Mesendoderm (in vitro differentiated cells): Measurements from ENCODE around the gene GRAMD1A.
"Not testable (repeated sequence)": the region's sequence is repeated elsewhere in the genome, so short reads cannot be mapped to it uniquely, and the experiment has no call there.

ENCODE experiments used
- DNase-seq: peaks from one replicate; pipeline ENCODE4 v3.0.0; 2013
- H2AK5ac ChIP-seq: 2 replicates; pipeline ENCODE4 v1.6.1; 2013; ENCODE audit warnings: low read length, inconsistent platforms
- H2BK120ac ChIP-seq: 2 replicates; pipeline ENCODE4 v1.6.1; 2013; ENCODE audit warnings: low read depth, mild to moderate bottlenecking, low read length, moderate library complexity, mixed read lengths
- H2BK15ac ChIP-seq: replicated peaks from 2 replicates; pipeline ENCODE4 v1.6.1; 2013; ENCODE audit warnings: low read depth, mild to moderate bottlenecking, moderate library complexity
- H2BK5ac ChIP-seq: 2 replicates; pipeline ENCODE4 v1.6.1; 2013; ENCODE audit warnings: low read length, inconsistent platforms
- H3K18ac ChIP-seq: 2 replicates; pipeline ENCODE4 v1.6.1; 2013; ENCODE audit warnings: mild to moderate bottlenecking, low read length, mixed read lengths
- H3K23ac ChIP-seq: one replicate; pipeline ENCODE4 v1.6.1; 2013; ENCODE audit warnings: low read length
- H3K27ac ChIP-seq: 2 replicates; pipeline ENCODE4 v1.5.1; 2013; ENCODE audit warnings: low read depth, mild to moderate bottlenecking, inconsistent platforms, low read length, moderate library complexity
- H3K27me3 ChIP-seq: 2 replicates; pipeline ENCODE4 v1.6.1; 2013; ENCODE audit warnings: low read length, control low read depth, mild to moderate bottlenecking, inconsistent platforms; ENCODE audit not compliant: insufficient read depth, poor library complexity
- H3K36me3 ChIP-seq: 2 replicates; pipeline ENCODE4 v1.6.1; 2013; ENCODE audit warnings: low read length, inconsistent platforms; ENCODE audit not compliant: control insufficient read depth, insufficient read depth
- H3K4ac ChIP-seq: one replicate; pipeline ENCODE4 v1.6.1; 2013; ENCODE audit warnings: low read depth, mild to moderate bottlenecking, low read length, moderate library complexity
- H3K4me1 ChIP-seq: 2 replicates; pipeline ENCODE4 v1.6.1; 2013; ENCODE audit warnings: low read depth, low read length, inconsistent platforms; ENCODE audit not compliant: control insufficient read depth
- H3K4me2 ChIP-seq: 2 replicates; pipeline ENCODE4 v1.6.1; 2013; ENCODE audit warnings: low read length
- H3K4me3 ChIP-seq: 2 replicates; pipeline ENCODE4 v1.5.1; 2013; ENCODE audit warnings: mild to moderate bottlenecking, low read length
- H3K56ac ChIP-seq: one replicate; pipeline ENCODE4 v1.6.1; 2013; ENCODE audit warnings: low read length
- H3K79me1 ChIP-seq: 2 replicates; pipeline ENCODE4 v1.6.1; 2013; ENCODE audit warnings: low read length, inconsistent platforms
- H3K79me2 ChIP-seq: 2 replicates; pipeline ENCODE4 v1.6.1; 2013; ENCODE audit warnings: mild to moderate bottlenecking, low read length; ENCODE audit not compliant: control insufficient read depth, insufficient read depth
- H3K9ac ChIP-seq: 2 replicates; pipeline ENCODE4 v1.6.1; 2013; ENCODE audit warnings: low read length, inconsistent platforms
- H4K5ac ChIP-seq: one replicate; pipeline ENCODE4 v1.6.1; 2013; ENCODE audit warnings: low read length
- H4K8ac ChIP-seq: one replicate; pipeline ENCODE4 v1.6.1; 2013; ENCODE audit warnings: low read depth, mild to moderate bottlenecking, control low read depth, low read length, moderate library complexity
- WGBS: extraction: QIAGEN DNeasy Blood & Tissue Kit; methylation state at CpG from one replicate; pipeline ENCODE4 v1.1.7; 2013; ENCODE audit warnings: low lambda C conversion rate, missing lambda C conversion rate; ENCODE audit not compliant: insufficient coverage; ENCODE audit errors: extremely low coverage; 5-methylcytosine and 5-hydroxymethylcytosine counted together

Gene GRAMD1A

GRCh38 chr19:34997071-34997617 is 3.0 kb upstream of the GRAMD1A start:
- no peak for DNase-seq
- WGBS: no CpG with 5 or more reads among the region's 8 CpGs

GRCh38 chr19:34998224-34998623 is 1.9 kb upstream of the GRAMD1A start:
- H3K56ac ChIP-seq, H4K8ac ChIP-seq, H2BK15ac ChIP-seq, H2BK5ac ChIP-seq, H3K18ac ChIP-seq, H3K23ac ChIP-seq, H3K4me1 ChIP-seq, DNase-seq, H2BK120ac ChIP-seq, H4K5ac ChIP-seq, H3K9ac ChIP-seq, H3K27me3 ChIP-seq, H3K27ac ChIP-seq, H2AK5ac ChIP-seq, H3K4me2 ChIP-seq, H3K4me3 ChIP-seq, H3K79me1 ChIP-seq, H3K36me3 ChIP-seq, H3K4ac ChIP-seq: not testable (repeated sequence)
- peaks cover 25% of the 10 kb centered on the region for H3K79me2 ChIP-seq
- WGBS: no CpG with 5 or more reads among the region's 7 CpGs

More at GRCh38 chr19:34997071-34997617, 3.0 kb upstream of the GRAMD1A start:
- Histone ChIP-seq H2BK120ac (no peak overlapping the region), H3K27me3 (no peaks in the 10 kb centered on the region), H4K5ac (no peak overlapping the region), H3K79me2 (peaks cover 16% of the 10 kb centered on the region), H3K18ac (no peak overlapping the region), H2BK15ac (no peak overlapping the region), H3K4me2 (no peak overlapping the region), H4K8ac (no peak overlapping the region), H3K79me1 (peaks cover 6% of the 10 kb centered on the region), H3K4me3 (no peak overlapping the region), H2AK5ac (no peak overlapping the region), H3K4ac (no peak overlapping the region), H3K23ac (no peak overlapping the region), H3K27ac (no peak overlapping the region), H3K56ac (peak overlapping the region; percentile 30), H3K9ac (peak overlapping the region; percentile 42), H3K4me1 (peaks cover 7% of the 10 kb centered on the region), H3K36me3 (no peaks in the 10 kb centered on the region), H2BK5ac (no peak overlapping the region)

- Histone ChIP-seq H3K23ac (peak overlapping the region; percentile 90), H3K56ac (peak overlapping the region; percentile 96), H3K79me1 (peaks cover 12% of the 10 kb centered on the region), H2AK5ac (peak overlapping the region; percentile 86), H3K4me2 (peak overlapping the region; percentile 99), H2BK120ac (no peak overlapping the region), H3K4me1 (peaks cover 9% of the 10 kb centered on the region), H3K27me3 (no peaks in the 10 kb centered on the region), H3K4me3 (peak overlapping the region; percentile 60), H2BK15ac (no peak overlapping the region), H3K18ac (peak overlapping the region; percentile 82), H4K8ac (no peak overlapping the region), H3K27ac (peak overlapping the region; percentile 98), H3K36me3 (peaks cover 3% of the 10 kb centered on the region), H3K79me2 (peaks cover 32% of the 10 kb centered on the region), H3K4ac (no peak overlapping the region), H3K9ac (peak overlapping the region; percentile 92), H4K5ac (no peak overlapping the region), H2BK5ac (no peak overlapping the region)
- DNase-seq: no peak
- no CpG with 5 or more reads among the region's 13 CpGs for WGBS
Measured at GRCh38 chr19:34998777-34999497, 1.2 kb upstream of the GRAMD1A start.

- H3K27me3 ChIP-seq: no peaks in the 10 kb centered on the region
- H3K9ac ChIP-seq: peak overlapping the region; percentile 84
- no peak overlapping the region for H2BK15ac ChIP-seq
- peak overlapping the region; percentile 30 for H4K8ac ChIP-seq
- no peak overlapping the region for H2BK5ac ChIP-seq
- H3K23ac ChIP-seq: no peak overlapping the region
- peak overlapping the region; percentile 98 for H3K56ac ChIP-seq
- no peak overlapping the region for H3K4me2 ChIP-seq
- peak overlapping the region; percentile 98 for H3K4ac ChIP-seq
- peak overlapping the region; percentile 56 for H2BK120ac ChIP-seq
- H3K4me3 ChIP-seq: peak overlapping the region; percentile 34
- H3K4me1 ChIP-seq: peaks cover 9% of the 10 kb centered on the region
- peak overlapping the region; percentile 95 for H3K18ac ChIP-seq
- H3K36me3 ChIP-seq: peaks cover 3% of the 10 kb centered on the region
- H2AK5ac ChIP-seq: no peak overlapping the region
- no CpG with 5 or more reads among the region's 37 CpGs for WGBS
- H4K5ac ChIP-seq: no peak overlapping the region
- no peak for DNase-seq
- H3K79me2 ChIP-seq: peaks cover 43% of the 10 kb centered on the region
- H3K79me1 ChIP-seq: peaks cover 20% of the 10 kb centered on the region
- H3K27ac ChIP-seq: peak overlapping the region; percentile 71
Measured at GRCh38 chr19:35000338-35000646, 169 bp downstream of the GRAMD1A start.

GRCh38 chr19:35000647-35001501 is 751 bp downstream of the GRAMD1A start:
- peak overlapping the region; percentile 99 for H3K9ac ChIP-seq
- peak; percentile 66 for DNase-seq
- H3K27me3 ChIP-seq: no peaks in the 10 kb centered on the region
- H3K18ac ChIP-seq: peak overlapping the region; percentile 95
- peak overlapping the region; percentile 66 for H3K27ac ChIP-seq
- peak overlapping the region; percentile 99 for H3K4me2 ChIP-seq
- H2BK120ac ChIP-seq: peak overlapping the region; percentile 56
- no CpG with 5 or more reads among the region's 46 CpGs for WGBS
- H3K79me1 ChIP-seq: peaks cover 23% of the 10 kb centered on the region
- peak overlapping the region; percentile 98 for H3K56ac ChIP-seq
- H3K4me3 ChIP-seq: peak overlapping the region; percentile 96
- H2BK5ac ChIP-seq: peak overlapping the region; percentile 70
- H2AK5ac ChIP-seq: peak overlapping the region; percentile 95
- H3K23ac ChIP-seq: peak overlapping the region; percentile 66
- peak overlapping the region; percentile 98 for H3K4ac ChIP-seq
- H3K4me1 ChIP-seq: peaks cover 9% of the 10 kb centered on the region
- H4K8ac ChIP-seq: peak overlapping the region; percentile 77
- no peak overlapping the region for H4K5ac ChIP-seq
- H3K79me2 ChIP-seq: peaks cover 48% of the 10 kb centered on the region
- H3K36me3 ChIP-seq: peaks cover 3% of the 10 kb centered on the region
- H2BK15ac ChIP-seq: no peak overlapping the region
